HepG2 (cell line): ENCODE data around the gene SLC1A3. TPM values are rescaled to one million over a fixed set of nuclear protein-coding genes. Genes with fewer than 3 reads are reported as not detected.

Experiments
- ELF3 ChIP-seq: IDR thresholded peaks from 2 replicates; pipeline ENCODE4 v1.6.1; 2016; ENCODE audit warnings: missing genetic modification reagents, missing compliant biosample characterization
- RNF2 ChIP-seq: fragments of 450-650 bp; conservative IDR thresholded peaks from 2 replicates; pipeline ENCODE4 v1.6.1; 2016; ENCODE audit warnings: low read depth
- ZNF775 ChIP-seq: sonication (generic); formaldehyde crosslinking; IDR thresholded peaks from 2 replicates; pipeline ENCODE4 v1.4.0; 2020; ENCODE audit warnings: missing genetic modification reagents, mild to moderate bottlenecking, moderate library complexity, borderline replicate concordance
- polyA plus RNA-seq, 8 experiments: library from polyadenylated mRNA; depleted of rRNA in 3 of 8; stranded (reverse) in 7 of 8; unstranded in 1 of 8; fragments of >200 nt; fragmentation: Illumina TruSeq in 4 of 8; extraction: Trizol in 4 of 8; gene quantifications; 2 replicates each; pipeline versions ENCODE4 v1.2.1 to v1.2.3, GENCODE V29; 2011 to 2016; ENCODE audit warnings: low read depth in 4 of 8, missing spikeins in 1 of 8, mixed read lengths in 1 of 8; ENCODE audit not compliant: insufficient read depth in 1 of 8
- total RNA-seq, 5 experiments: library from RNA; depleted of rRNA; stranded (reverse); fragments of >200 nt; fragmentation: Illumina TruSeq; extraction: Trizol; gene quantifications; 2 replicates each; pipeline ENCODE4 v1.2.3, GENCODE V29; 2016; ENCODE audit warnings: low read depth in 1 of 5
- TF ChIP-seq, protein P1 (sequence below): sonication (generic); formaldehyde crosslinking; IDR thresholded peaks from 2 replicates; pipeline ENCODE4 v1.9.0; 2021; ENCODE audit warnings: missing genetic modification reagents, borderline replicate concordance
- TF ChIP-seq, protein P2 (sequence below): sonication (generic); formaldehyde crosslinking; IDR thresholded peaks from 2 replicates; pipeline ENCODE4 v1.5.1; 2020; ENCODE audit warnings: mild to moderate bottlenecking, missing genetic modification reagents, moderate library complexity
- TF ChIP-seq, protein P3 (sequence below): sonication (generic); formaldehyde crosslinking; IDR thresholded peaks from 2 replicates; pipeline ENCODE4 v1.5.1; 2020; ENCODE audit warnings: mild to moderate bottlenecking, missing genetic modification reagents
- TF ChIP-seq, protein P4 (sequence below): sonication (generic); formaldehyde crosslinking; IDR thresholded peaks from 2 replicates; pipeline ENCODE4 v1.4.0; 2020; ENCODE audit warnings: missing genetic modification reagents
- TF ChIP-seq, protein P5 (sequence below): sonication (generic); formaldehyde crosslinking; IDR thresholded peaks from 2 replicates; pipeline ENCODE4 v1.8.1; 2023; ENCODE audit warnings: mild to moderate bottlenecking, missing genetic modification reagents
- TF ChIP-seq, protein P6 (sequence below): IDR thresholded peaks from 2 replicates; pipeline ENCODE4 v1.6.1; 2016; ENCODE audit warnings: low read depth

Gene SLC1A3
- total and polyA plus RNA-seq, 2 of the 13 experiments (the other 11 are each of a cell fraction or from before 2014, with no cell fraction given), result 0.09 TPM; not detected in 1

DNA sequence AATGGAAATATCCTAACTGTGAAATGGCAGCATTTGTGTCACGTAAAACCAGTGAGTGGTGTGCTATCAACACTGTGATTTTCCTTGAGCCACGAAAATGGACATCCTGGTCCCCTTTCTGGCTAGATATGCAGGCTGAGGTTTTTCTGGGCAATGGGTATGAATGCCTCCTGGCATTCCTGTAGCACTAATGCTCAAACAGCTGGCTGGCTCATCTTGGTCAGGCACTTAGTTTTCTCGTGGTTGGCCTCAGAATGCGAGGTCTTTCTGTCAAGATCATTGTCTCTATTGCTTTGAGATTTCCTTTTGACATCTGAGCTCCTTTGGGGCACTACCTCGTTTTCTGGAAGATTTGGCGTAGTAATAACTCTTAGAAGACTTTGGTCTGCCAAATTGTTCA is 15.6 kb downstream of the SLC1A3 start (continued):
- TF ChIP-seq, protein P1, sequence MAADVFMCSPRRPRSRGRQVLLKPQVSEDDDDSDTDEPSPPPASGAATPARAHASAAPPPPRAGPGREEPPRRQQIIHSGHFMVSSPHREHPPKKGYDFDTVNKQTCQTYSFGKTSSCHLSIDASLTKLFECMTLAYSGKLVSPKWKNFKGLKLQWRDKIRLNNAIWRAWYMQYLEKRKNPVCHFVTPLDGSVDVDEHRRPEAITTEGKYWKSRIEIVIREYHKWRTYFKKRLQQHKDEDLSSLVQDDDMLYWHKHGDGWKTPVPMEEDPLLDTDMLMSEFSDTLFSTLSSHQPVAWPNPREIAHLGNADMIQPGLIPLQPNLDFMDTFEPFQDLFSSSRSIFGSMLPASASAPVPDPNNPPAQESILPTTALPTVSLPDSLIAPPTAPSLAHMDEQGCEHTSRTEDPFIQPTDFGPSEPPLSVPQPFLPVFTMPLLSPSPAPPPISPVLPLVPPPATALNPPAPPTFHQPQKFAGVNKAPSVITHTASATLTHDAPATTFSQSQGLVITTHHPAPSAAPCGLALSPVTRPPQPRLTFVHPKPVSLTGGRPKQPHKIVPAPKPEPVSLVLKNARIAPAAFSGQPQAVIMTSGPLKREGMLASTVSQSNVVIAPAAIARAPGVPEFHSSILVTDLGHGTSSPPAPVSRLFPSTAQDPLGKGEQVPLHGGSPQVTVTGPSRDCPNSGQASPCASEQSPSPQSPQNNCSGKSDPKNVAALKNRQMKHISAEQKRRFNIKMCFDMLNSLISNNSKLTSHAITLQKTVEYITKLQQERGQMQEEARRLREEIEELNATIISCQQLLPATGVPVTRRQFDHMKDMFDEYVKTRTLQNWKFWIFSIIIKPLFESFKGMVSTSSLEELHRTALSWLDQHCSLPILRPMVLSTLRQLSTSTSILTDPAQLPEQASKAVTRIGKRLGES (CRISPR knock-in tag), result no peak
- TF ChIP-seq, protein P2, sequence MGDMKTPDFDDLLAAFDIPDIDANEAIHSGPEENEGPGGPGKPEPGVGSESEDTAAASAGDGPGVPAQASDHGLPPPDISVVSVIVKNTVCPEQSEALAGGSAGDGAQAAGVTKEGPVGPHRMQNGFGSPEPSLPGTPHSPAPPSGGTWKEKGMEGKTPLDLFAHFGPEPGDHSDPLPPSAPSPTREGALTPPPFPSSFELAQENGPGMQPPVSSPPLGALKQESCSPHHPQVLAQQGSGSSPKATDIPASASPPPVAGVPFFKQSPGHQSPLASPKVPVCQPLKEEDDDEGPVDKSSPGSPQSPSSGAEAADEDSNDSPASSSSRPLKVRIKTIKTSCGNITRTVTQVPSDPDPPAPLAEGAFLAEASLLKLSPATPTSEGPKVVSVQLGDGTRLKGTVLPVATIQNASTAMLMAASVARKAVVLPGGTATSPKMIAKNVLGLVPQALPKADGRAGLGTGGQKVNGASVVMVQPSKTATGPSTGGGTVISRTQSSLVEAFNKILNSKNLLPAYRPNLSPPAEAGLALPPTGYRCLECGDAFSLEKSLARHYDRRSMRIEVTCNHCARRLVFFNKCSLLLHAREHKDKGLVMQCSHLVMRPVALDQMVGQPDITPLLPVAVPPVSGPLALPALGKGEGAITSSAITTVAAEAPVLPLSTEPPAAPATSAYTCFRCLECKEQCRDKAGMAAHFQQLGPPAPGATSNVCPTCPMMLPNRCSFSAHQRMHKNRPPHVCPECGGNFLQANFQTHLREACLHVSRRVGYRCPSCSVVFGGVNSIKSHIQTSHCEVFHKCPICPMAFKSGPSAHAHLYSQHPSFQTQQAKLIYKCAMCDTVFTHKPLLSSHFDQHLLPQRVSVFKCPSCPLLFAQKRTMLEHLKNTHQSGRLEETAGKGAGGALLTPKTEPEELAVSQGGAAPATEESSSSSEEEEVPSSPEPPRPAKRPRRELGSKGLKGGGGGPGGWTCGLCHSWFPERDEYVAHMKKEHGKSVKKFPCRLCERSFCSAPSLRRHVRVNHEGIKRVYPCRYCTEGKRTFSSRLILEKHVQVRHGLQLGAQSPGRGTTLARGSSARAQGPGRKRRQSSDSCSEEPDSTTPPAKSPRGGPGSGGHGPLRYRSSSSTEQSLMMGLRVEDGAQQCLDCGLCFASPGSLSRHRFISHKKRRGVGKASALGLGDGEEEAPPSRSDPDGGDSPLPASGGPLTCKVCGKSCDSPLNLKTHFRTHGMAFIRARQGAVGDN (CRISPR knock-in tag), result no peak
- TF ChIP-seq, protein P3, sequence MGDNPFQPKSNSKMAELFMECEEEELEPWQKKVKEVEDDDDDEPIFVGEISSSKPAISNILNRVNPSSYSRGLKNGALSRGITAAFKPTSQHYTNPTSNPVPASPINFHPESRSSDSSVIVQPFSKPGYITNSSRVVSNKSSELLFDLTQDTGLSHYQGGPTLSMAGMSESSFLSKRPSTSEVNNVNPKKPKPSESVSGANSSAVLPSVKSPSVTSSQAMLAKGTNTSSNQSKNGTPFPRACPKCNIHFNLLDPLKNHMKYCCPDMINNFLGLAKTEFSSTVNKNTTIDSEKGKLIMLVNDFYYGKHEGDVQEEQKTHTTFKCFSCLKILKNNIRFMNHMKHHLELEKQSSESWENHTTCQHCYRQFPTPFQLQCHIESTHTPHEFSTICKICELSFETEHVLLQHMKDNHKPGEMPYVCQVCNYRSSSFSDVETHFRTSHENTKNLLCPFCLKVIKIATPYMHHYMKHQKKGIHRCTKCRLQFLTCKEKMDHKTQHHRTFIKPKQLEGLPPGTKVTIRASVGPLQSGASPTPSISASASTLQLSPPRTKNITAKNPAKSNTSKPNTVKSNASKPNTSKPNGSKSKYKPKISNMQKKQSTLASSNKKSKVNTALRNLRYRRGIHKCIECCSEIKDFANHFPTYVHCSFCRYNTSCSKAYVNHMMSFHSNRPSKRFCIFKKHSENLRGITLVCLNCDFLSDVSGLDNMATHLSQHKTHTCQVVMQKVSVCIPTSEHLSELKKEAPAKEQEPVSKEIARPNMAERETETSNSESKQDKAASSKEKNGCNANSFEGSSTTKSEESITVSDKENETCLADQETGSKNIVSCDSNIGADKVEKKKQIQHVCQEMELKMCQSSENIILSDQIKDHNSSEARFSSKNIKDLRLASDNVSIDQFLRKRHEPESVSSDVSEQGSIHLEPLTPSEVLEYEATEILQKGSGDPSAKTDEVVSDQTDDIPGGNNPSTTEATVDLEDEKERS, result no peak
- TF ChIP-seq, protein P4, sequence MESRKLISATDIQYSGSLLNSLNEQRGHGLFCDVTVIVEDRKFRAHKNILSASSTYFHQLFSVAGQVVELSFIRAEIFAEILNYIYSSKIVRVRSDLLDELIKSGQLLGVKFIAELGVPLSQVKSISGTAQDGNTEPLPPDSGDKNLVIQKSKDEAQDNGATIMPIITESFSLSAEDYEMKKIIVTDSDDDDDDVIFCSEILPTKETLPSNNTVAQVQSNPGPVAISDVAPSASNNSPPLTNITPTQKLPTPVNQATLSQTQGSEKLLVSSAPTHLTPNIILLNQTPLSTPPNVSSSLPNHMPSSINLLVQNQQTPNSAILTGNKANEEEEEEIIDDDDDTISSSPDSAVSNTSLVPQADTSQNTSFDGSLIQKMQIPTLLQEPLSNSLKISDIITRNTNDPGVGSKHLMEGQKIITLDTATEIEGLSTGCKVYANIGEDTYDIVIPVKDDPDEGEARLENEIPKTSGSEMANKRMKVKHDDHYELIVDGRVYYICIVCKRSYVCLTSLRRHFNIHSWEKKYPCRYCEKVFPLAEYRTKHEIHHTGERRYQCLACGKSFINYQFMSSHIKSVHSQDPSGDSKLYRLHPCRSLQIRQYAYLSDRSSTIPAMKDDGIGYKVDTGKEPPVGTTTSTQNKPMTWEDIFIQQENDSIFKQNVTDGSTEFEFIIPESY (CRISPR knock-in tag), result no peak
- no peak for TF ChIP-seq ZNF775 (CRISPR knock-in tag)
- TF ChIP-seq, protein P5, sequence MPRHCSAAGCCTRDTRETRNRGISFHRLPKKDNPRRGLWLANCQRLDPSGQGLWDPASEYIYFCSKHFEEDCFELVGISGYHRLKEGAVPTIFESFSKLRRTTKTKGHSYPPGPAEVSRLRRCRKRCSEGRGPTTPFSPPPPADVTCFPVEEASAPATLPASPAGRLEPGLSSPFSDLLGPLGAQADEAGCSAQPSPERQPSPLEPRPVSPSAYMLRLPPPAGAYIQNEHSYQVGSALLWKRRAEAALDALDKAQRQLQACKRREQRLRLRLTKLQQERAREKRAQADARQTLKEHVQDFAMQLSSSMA (CRISPR knock-in tag), result no peak
- TF ChIP-seq ELF3 (CRISPR knock-in tag), result no peak
- TF ChIP-seq, protein P6, sequence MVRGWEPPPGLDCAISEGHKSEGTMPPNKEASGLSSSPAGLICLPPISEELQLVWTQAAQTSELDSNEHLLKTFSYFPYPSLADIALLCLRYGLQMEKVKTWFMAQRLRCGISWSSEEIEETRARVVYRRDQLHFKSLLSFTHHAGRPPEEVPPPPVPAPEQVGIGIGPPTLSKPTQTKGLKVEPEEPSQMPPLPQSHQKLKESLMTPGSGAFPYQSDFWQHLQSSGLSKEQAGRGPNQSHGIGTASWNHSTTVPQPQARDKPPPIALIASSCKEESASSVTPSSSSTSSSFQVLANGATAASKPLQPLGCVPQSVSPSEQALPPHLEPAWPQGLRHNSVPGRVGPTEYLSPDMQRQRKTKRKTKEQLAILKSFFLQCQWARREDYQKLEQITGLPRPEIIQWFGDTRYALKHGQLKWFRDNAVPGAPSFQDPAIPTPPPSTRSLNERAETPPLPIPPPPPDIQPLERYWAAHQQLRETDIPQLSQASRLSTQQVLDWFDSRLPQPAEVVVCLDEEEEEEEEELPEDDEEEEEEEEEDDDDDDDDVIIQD (CRISPR knock-in tag), result no peak
- no peak for TF ChIP-seq RNF2
